ENCODE measurements around the gene BRD9. TPM values are rescaled to one million over a fixed set of nuclear protein-coding genes. Genes with fewer than 3 reads are reported as not detected.

Gene BRD9
- total and polyA plus RNA-seq, 2 donors (not counting 3 experiments of a cell fraction or from before 2014, with no cell fraction given), result 17.6 to 67.6 TPM

DNA sequence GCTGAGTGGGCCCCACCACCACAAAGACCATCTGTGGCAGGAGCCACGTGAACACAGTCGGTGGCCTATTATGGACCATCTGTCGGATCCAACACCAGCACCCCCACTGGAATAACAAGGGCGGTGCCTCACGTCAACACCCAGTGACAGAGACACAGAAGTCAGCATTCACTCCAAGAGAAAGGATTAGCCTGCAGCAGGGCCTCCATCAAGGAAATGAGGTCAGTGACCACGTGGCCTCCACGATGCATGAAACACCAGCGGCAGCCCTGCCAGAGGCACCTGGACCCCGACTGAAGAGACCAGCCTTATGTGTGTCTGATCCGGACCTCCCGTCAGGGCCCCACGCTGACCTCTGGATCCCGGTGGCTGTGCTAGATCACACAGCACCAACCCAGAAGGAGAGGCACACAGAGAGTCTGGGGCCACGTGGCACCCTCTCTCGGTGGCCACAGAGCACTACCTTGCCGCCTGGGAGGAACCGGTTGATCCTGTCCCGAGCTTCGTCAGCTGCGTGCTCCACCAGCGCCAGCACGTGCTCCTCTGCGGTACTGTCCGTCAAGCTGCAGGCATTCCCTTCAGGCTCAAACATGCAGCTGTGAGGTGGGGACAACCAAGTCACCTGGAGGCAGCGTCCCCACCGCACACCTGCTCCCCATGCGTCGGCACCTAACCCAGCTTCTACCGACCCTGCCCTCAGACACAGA, 9.0 kb downstream of the BRD9 start:
- BruUV-seq (replicated peaks), result no TSS peak
- Histone ChIP-seq H3K4me3 (replicated peaks in 1 of 3; ENCODE audit: insufficient read depth in 1 of 3, low read depth in 1 of 3, low read length in 3 of 3) (no peak overlapping the region), H3K27me3 (ENCODE audit: control insufficient read depth in 2 of 2, insufficient read depth in 2 of 2, low read length in 2 of 2) (no peaks in the 10 kb centered on the region), H3K9me1 (replicated peaks; ENCODE audit: control insufficient read depth, extremely low read depth, insufficient read depth, low read length) (no peaks in the 10 kb centered on the region), H3K27ac (ENCODE audit: insufficient read depth, low read depth, low read length) (no peak overlapping the region), H3K4me1 (ENCODE audit: control insufficient read depth, extremely low read depth, insufficient read depth, low read length) (no peaks in the 10 kb centered on the region), H4K20me1 (replicated peaks; ENCODE audit: control insufficient read depth, extremely low read depth, insufficient read depth, low read length) (no peaks in the 10 kb centered on the region), H3K9ac (replicated peaks; ENCODE audit: extremely low read depth, insufficient read depth, low read length) (no peak overlapping the region), H3K4me2 (ENCODE audit: insufficient read depth, low read length) (no peak overlapping the region), H3K36me3 (ENCODE audit: control insufficient read depth in 2 of 2, extremely low read depth in 1 of 2, insufficient read depth in 2 of 2, low read length in 2 of 2) (peaks cover 14 to 70% of the 10 kb centered on the region in 2 experiments), H2AFZ (ENCODE audit: low read depth, low read length) (no peak overlapping the region), H3K9me3 (replicated peaks; ENCODE audit: control insufficient read depth, insufficient read depth, low read length) (no peaks in the 10 kb centered on the region), H3K79me2 (ENCODE audit: control insufficient read depth, insufficient read depth, low read length) (peaks cover 43% of the 10 kb centered on the region)
- intact Hi-C loops (cut with micrococcal nuclease) (no loop called here), dilution Hi-C loops (cut with MboI; ENCODE audit: extremely low pct_ligation_motif_present, low sequenced_read_pairs) (no loop called here)
- FAIRE-seq (no peak), DNase-seq (ENCODE audit: low read depth, low spot score) (no peak)
- POLR2A ChIA-PET, result no interaction called here
- TF ChIP-seq MYC (IDR thresholded peaks at IDR 0.05; ENCODE audit: low read depth, low read length), result no peak
- TF ChIP-seq FOS (IDR thresholded peaks at IDR 0.05; ENCODE audit: borderline replicate concordance, insufficient read depth, low read length), result no peak
- TF ChIP-seq POLR2A (IDR thresholded peaks at IDR 0.05; ENCODE audit: low read depth, low read length), result no peak
- TF ChIP-seq JUN (IDR thresholded peaks at IDR 0.05; ENCODE audit: borderline replicate concordance, insufficient read depth, insufficient read length, low read depth), result no peak
- TF ChIP-seq, protein P1, sequence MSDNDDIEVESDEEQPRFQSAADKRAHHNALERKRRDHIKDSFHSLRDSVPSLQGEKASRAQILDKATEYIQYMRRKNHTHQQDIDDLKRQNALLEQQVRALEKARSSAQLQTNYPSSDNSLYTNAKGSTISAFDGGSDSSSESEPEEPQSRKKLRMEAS (IDR thresholded peaks at IDR 0.05; ENCODE audit: insufficient read depth, insufficient read length), result no peak
- TF ChIP-seq POLR2AphosphoS5 (IDR thresholded peaks at IDR 0.05; ENCODE audit: insufficient read depth, low read depth, low read length), result no peak
- TF ChIP-seq EZH2 (IDR thresholded peaks at IDR 0.05; ENCODE audit: borderline replicate concordance, low read depth, low read length, severe bottlenecking), result no peak
- TF ChIP-seq, protein P2, sequence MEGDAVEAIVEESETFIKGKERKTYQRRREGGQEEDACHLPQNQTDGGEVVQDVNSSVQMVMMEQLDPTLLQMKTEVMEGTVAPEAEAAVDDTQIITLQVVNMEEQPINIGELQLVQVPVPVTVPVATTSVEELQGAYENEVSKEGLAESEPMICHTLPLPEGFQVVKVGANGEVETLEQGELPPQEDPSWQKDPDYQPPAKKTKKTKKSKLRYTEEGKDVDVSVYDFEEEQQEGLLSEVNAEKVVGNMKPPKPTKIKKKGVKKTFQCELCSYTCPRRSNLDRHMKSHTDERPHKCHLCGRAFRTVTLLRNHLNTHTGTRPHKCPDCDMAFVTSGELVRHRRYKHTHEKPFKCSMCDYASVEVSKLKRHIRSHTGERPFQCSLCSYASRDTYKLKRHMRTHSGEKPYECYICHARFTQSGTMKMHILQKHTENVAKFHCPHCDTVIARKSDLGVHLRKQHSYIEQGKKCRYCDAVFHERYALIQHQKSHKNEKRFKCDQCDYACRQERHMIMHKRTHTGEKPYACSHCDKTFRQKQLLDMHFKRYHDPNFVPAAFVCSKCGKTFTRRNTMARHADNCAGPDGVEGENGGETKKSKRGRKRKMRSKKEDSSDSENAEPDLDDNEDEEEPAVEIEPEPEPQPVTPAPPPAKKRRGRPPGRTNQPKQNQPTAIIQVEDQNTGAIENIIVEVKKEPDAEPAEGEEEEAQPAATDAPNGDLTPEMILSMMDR (IDR thresholded peaks at IDR 0.05; ENCODE audit: extremely low read depth in 1 of 2, insufficient read depth in 1 of 2, low read depth in 1 of 2, low read length in 2 of 2), result no peak
- no peak for TF ChIP-seq GATA2 (IDR thresholded peaks at IDR 0.05; ENCODE audit: insufficient read depth, insufficient read length, low read depth, low read length)
- CTCF ChIA-PET, result no interaction called here

Measured in endothelial cell of umbilical vein (primary cell).